ENCODE results near the gene SPAG8. TPM values are rescaled to one million over a fixed set of nuclear protein-coding genes. Genes with fewer than 3 reads are reported as not detected.
A peak's percentile ranks its signal among the peaks of the same experiment; 100 is the strongest.

SPAG8 gene, protein sequence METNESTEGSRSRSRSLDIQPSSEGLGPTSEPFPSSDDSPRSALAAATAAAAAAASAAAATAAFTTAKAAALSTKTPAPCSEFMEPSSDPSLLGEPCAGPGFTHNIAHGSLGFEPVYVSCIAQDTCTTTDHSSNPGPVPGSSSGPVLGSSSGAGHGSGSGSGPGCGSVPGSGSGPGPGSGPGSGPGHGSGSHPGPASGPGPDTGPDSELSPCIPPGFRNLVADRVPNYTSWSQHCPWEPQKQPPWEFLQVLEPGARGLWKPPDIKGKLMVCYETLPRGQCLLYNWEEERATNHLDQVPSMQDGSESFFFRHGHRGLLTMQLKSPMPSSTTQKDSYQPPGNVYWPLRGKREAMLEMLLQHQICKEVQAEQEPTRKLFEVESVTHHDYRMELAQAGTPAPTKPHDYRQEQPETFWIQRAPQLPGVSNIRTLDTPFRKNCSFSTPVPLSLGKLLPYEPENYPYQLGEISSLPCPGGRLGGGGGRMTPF
- 1.4 TPM in 2 replicates for total RNA-seq
- long read RNA-seq: 0 reads

DNA sequence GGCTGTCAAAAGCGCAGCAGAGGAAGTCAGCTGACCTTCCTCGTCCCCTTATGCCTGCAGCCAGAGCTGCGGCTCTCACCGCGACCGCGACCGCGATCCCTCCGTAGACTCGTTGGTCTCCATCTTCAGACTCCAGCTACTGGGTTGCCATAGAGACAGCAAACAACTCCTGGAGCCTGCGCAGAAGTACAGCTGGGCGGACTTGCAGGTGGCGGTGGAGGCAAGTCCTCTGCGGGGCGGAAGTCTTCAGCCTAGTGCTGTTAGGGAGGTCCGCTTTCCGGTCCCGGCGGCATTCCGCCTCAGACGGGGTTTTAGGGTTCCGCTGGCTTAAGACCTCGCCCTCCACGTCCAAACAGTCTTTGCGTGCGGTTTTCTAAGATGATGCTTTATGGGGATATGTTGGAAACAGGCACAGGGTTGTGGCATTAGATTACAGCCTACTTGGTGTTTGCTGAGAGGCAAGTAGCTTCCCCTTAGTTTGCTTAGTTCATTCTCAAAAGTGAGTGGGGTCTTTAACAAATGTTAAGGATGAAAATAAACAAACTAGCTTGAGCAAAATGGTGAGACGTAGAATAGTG, at the start of gene SPAG8:
TSS of gene SPAG8 (minus strand) at position 238 of the 578 bp plus-strand sequence. CDS start at position 123, 115 bp downstream.
- H3K27ac Mint-ChIP-seq (ENCODE audit: unreplicated experiment): peak within 1 kb of the TSS; percentile 74
- H3K9me3 Mint-ChIP-seq: no peaks in the 10 kb centered on the region
- TF ChIP-seq, protein P1, sequence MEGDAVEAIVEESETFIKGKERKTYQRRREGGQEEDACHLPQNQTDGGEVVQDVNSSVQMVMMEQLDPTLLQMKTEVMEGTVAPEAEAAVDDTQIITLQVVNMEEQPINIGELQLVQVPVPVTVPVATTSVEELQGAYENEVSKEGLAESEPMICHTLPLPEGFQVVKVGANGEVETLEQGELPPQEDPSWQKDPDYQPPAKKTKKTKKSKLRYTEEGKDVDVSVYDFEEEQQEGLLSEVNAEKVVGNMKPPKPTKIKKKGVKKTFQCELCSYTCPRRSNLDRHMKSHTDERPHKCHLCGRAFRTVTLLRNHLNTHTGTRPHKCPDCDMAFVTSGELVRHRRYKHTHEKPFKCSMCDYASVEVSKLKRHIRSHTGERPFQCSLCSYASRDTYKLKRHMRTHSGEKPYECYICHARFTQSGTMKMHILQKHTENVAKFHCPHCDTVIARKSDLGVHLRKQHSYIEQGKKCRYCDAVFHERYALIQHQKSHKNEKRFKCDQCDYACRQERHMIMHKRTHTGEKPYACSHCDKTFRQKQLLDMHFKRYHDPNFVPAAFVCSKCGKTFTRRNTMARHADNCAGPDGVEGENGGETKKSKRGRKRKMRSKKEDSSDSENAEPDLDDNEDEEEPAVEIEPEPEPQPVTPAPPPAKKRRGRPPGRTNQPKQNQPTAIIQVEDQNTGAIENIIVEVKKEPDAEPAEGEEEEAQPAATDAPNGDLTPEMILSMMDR (conservative IDR thresholded peaks at IDR 0.05): no peak
- peaks cover 35% of the 10 kb centered on the region for H3K4me1 Mint-ChIP-seq
- H3K27me3 Mint-ChIP-seq (ENCODE audit: low read depth): no peaks in the 10 kb centered on the region
- DNase-seq (ENCODE audit: low read depth, low spot score): peak; percentile 77
- H3K36me3 Mint-ChIP-seq (ENCODE audit: low read depth): peaks cover 4% of the 10 kb centered on the region
- H3K4me3 Mint-ChIP-seq: peak within 1 kb of the TSS; percentile 91

DNA sequence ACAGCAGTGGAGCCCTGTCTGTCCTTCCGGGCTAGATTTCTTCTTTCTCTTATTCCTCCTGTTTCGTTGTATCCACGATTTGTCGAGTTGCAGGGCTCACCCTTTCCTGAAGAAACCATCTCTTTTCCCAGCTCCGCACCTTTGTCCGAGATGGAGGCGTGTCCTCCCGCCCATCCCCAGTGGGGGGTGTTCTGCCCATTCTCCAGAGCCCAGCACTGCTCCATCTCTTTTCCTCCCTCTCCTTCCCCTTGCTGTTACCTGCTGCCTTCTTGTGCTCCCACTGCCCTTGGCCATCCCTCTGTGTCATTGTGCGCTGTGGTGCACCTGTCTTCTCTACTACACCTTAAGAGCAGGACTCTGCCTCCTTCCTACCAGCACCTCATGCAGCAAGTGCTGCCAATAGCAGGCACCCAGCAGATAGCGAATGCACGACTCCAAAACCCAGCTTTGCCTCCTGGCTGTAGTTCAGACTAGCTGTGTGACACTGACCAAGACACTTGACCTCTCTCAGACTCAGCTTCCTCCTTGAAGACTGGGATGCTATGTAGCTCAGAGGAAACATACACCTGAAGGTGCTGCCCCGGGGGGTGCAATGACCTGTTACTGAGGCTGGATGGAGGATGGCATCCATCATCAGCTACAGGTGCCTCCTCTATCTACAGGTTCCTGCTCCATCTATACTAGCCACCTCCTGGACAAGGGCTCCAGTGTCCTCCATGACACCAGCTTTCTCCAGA, 49.3 kb upstream of the SPAG8 start:
- no peak overlapping the region for H3K27ac Mint-ChIP-seq (ENCODE audit: unreplicated experiment)
- no peaks in the 10 kb centered on the region for H3K9me3 Mint-ChIP-seq
- TF ChIP-seq, protein P1 (conservative IDR thresholded peaks at IDR 0.05): no peak
- no peaks in the 10 kb centered on the region for H3K4me1 Mint-ChIP-seq
- H3K36me3 Mint-ChIP-seq (ENCODE audit: low read depth): no peaks in the 10 kb centered on the region
- no peak for DNase-seq (ENCODE audit: low read depth, low spot score)
- no peak overlapping the region for H3K4me3 Mint-ChIP-seq
- peaks cover 25% of the 10 kb centered on the region for H3K27me3 Mint-ChIP-seq (ENCODE audit: low read depth)

DNA sequence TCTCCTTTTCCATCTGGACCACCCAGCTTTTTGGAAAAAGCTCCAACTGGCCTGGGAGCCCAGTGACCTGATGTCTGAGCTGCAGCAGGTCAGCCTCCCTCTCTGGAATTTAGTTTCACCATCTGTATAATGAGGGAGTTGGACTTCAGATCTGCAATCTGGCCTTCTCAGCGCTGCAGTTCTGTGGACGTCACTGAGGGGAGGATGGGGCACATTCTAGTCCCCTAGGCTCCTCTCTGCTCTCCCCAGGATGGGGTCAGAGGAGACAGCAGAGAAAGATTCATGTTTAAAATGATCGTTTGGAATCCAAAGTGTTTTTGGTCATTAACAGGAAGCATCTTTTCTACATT, 47.9 kb upstream of the SPAG8 start:
- no peaks in the 10 kb centered on the region for H3K4me1 Mint-ChIP-seq
- no peak for DNase-seq (ENCODE audit: low read depth, low spot score)
- no peak overlapping the region for H3K27ac Mint-ChIP-seq (ENCODE audit: unreplicated experiment)
- no peaks in the 10 kb centered on the region for H3K9me3 Mint-ChIP-seq
- H3K27me3 Mint-ChIP-seq (ENCODE audit: low read depth): peaks cover 25% of the 10 kb centered on the region
- TF ChIP-seq, protein P1 (conservative IDR thresholded peaks at IDR 0.05): no peak
- H3K4me3 Mint-ChIP-seq: no peak overlapping the region
- no peaks in the 10 kb centered on the region for H3K36me3 Mint-ChIP-seq (ENCODE audit: low read depth)

DNA sequence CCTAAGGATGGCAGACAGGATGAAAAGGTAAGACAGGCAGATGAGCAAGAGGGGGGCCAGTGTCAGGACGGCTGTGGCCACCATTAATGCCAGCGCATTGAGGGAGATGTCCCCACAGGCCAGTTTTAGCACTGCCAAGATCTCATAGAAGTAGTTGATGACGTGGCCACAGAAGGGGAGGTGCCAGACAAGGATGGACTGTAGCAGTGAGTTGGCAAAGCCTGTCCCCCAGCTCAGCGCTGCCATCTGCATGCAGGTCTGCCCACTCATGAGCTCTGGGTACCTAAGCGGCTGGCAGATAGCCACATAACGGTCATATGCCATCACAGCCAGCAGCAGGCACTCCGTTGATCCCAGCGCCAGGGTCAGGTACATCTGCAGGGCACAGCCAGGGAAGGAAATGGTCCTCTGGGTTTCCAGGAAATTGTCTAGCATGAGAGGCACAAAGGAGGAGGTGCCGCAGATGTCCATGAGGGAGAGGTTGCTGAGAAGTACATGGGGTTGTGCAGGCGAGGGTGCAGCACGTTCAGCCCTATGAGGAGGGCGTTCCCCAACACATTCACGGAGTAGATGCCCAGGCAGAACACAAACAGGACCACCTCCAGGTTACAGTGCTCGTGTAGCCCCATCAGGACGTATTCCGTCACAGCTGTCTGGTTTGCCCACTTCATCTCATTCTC, 47.4 kb upstream of the SPAG8 start:
- Mint-ChIP-seq H3K9me3 (no peaks in the 10 kb centered on the region), H3K27ac (ENCODE audit: unreplicated experiment) (no peak overlapping the region), H3K4me3 (no peak overlapping the region), H3K4me1 (no peaks in the 10 kb centered on the region), H3K27me3 (ENCODE audit: low read depth) (peaks cover 25% of the 10 kb centered on the region), H3K36me3 (ENCODE audit: low read depth) (no peaks in the 10 kb centered on the region)
- no peak for DNase-seq (ENCODE audit: low read depth, low spot score)
- TF ChIP-seq, protein P1 (conservative IDR thresholded peaks at IDR 0.05): no peak

DNA sequence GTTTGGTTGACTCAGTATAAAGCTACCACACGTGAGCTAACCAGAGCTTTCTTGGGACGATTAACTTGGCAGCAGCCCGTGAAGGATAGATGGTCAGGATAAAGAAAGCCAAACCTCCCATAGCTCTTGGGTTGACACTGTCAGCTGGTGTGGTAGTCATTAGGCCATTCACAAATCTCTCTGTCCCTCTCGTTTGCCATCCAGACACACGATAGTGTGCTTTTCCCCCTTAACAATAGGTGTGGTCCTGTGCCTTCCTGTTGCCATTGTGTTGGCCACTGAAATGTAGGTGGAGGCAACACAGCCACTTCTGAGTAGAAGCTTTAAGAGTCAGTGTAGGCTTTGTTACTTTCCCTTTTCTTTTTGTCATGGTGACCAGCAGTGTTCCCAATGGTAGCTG, 46.4 kb upstream of the SPAG8 start:
- Mint-ChIP-seq H3K4me3 (no peak overlapping the region), H3K27me3 (ENCODE audit: low read depth) (peaks cover 25% of the 10 kb centered on the region), H3K9me3 (no peaks in the 10 kb centered on the region), H3K27ac (ENCODE audit: unreplicated experiment) (peak overlapping the region; percentile 38), H3K36me3 (ENCODE audit: low read depth) (no peaks in the 10 kb centered on the region), H3K4me1 (no peaks in the 10 kb centered on the region)
- no peak for DNase-seq (ENCODE audit: low read depth, low spot score)
- TF ChIP-seq, protein P1 (conservative IDR thresholded peaks at IDR 0.05): no peak
